GM10266 (cell line): Measurements from ENCODE around the gene KCNF1.

Experiments
- DNase-seq: peaks from one replicate; pipeline ENCODE4 v3.0.0; 2012; ENCODE audit errors: extremely low spot score
- CTCF ChIP-seq: IDR thresholded peaks from 2 replicates; pipeline ENCODE4 v1.5.1; 2012; ENCODE audit warnings: mild to moderate bottlenecking, low read depth; ENCODE audit not compliant: control insufficient read depth, insufficient read depth; ENCODE audit errors: missing control alignments

KCNF1 gene

GRCh38 chr2:10920764-10921388, 9.1 kb downstream of the KCNF1 start:
- no peak for DNase-seq
- no peak for TF ChIP-seq CTCF

- TF ChIP-seq CTCF = no peak
- no peak for DNase-seq
These were observed 9.8 kb downstream of the KCNF1 start for GRCh38 chr2:10921525-10921924.

- DNase-seq = no peak
- no peak for TF ChIP-seq CTCF
These were observed 10.7 kb downstream of the KCNF1 start for GRCh38 chr2:10922307-10923007.

- no peak for TF ChIP-seq CTCF
- no peak for DNase-seq
These were observed 11.3 kb downstream of the KCNF1 start for GRCh38 chr2:10923008-10923375.

GRCh38 chr2:10923965-10924364, 12.2 kb downstream of the KCNF1 start:
- DNase-seq = no peak
- no peak for TF ChIP-seq CTCF

GRCh38 chr2:10924441-10924840, 12.7 kb downstream of the KCNF1 start:
- no peak for TF ChIP-seq CTCF
- no peak for DNase-seq

GRCh38 chr2:10924859-10925258, 13.1 kb downstream of the KCNF1 start:
- no peak for DNase-seq
- no peak for TF ChIP-seq CTCF
